GM12875 (cell line): ENCODE measurements around the gene FBLIM1.

ENCODE experiments used
- H3K4me3 ChIP-seq: one replicate; pipeline ENCODE4 v1.5.1; 2011; ENCODE audit warnings: low read depth, low read length, control low read depth
- CTCF ChIP-seq: IDR thresholded peaks from 2 replicates; pipeline ENCODE4 v1.5.1; 2011; ENCODE audit warnings: low read depth, mild to moderate bottlenecking, control low read depth, inconsistent platforms, low read length, moderate library complexity, borderline replicate concordance; ENCODE audit not compliant: insufficient read depth

The FBLIM1 gene

GRCh38 chr1:15719381-15720120, 39.0 kb upstream of the FBLIM1 start:
- no peak for TF ChIP-seq CTCF
- H3K4me3 ChIP-seq, result no peak overlapping the region

- TF ChIP-seq CTCF, result no peak
- H3K4me3 ChIP-seq, result no peak overlapping the region
Observed at GRCh38 chr1:15720861-15721260, 37.7 kb upstream of the FBLIM1 start.

GRCh38 chr1:15722411-15722810, 36.2 kb upstream of the FBLIM1 start:
- no peak for TF ChIP-seq CTCF
- no peak overlapping the region for H3K4me3 ChIP-seq

GRCh38 chr1:15722836-15723532, 35.6 kb upstream of the FBLIM1 start:
- no peak overlapping the region for H3K4me3 ChIP-seq
- no peak for TF ChIP-seq CTCF

GRCh38 chr1:15723631-15724246, 34.9 kb upstream of the FBLIM1 start:
- no peak for TF ChIP-seq CTCF
- H3K4me3 ChIP-seq, result no peak overlapping the region

GRCh38 chr1:15724949-15725880, 33.4 kb upstream of the FBLIM1 start:
- H3K4me3 ChIP-seq, result no peak overlapping the region
- TF ChIP-seq CTCF, result no peak
